Rectal smooth muscle tissue (tissue), 1 donor: ENCODE results near the gene BTBD17.

Experiments used
- H3K27ac ChIP-seq: one replicate; pipeline ENCODE4 v1.7.0; 2013; ENCODE audit warnings: low read depth, low read length, inconsistent platforms
- H3K27me3 ChIP-seq: one replicate; pipeline ENCODE4 v1.7.0; 2013; ENCODE audit warnings: low read length; ENCODE audit not compliant: control insufficient read depth, insufficient read depth
- H3K36me3 ChIP-seq: one replicate; pipeline ENCODE4 v1.7.0; 2013; ENCODE audit warnings: low read length; ENCODE audit not compliant: control insufficient read depth, insufficient read depth
- H3K4me1 ChIP-seq: one replicate; pipeline ENCODE4 v1.7.0; 2013; ENCODE audit warnings: low read length; ENCODE audit not compliant: control insufficient read depth, insufficient read depth
- H3K4me3 ChIP-seq: one replicate; pipeline ENCODE4 v1.7.0; 2013; ENCODE audit warnings: low read length
- H3K9ac ChIP-seq: one replicate; pipeline ENCODE4 v1.7.0; 2013; ENCODE audit warnings: low read length

Gene BTBD17

GRCh38 chr17:74380959-74381808 lies 19.5 kb upstream of the BTBD17 start:
- no peak overlapping the region for H3K4me3 ChIP-seq
- no peaks in the 10 kb centered on the region for H3K36me3 ChIP-seq
- no peak overlapping the region for H3K27ac ChIP-seq
- H3K27me3 ChIP-seq: no peaks in the 10 kb centered on the region
- peaks cover 7% of the 10 kb centered on the region for H3K4me1 ChIP-seq
- H3K9ac ChIP-seq: no peak overlapping the region

- Histone ChIP-seq H3K4me3 (peak overlapping the region; percentile 46), H3K27ac (peak overlapping the region; percentile 40)
Observed at GRCh38 chr17:74380086-74380958, 18.7 kb upstream of the BTBD17 start.

GRCh38 chr17:74379495-74380085 lies 17.9 kb upstream of the BTBD17 start:
- Histone ChIP-seq H3K4me3 (peak overlapping the region; percentile 46), H3K9ac (no peak overlapping the region), H3K27ac (no peak overlapping the region), H3K36me3 (no peaks in the 10 kb centered on the region), H3K4me1 (peaks cover 7% of the 10 kb centered on the region), H3K27me3 (no peaks in the 10 kb centered on the region)

More at GRCh38 chr17:74380086-74380958, 18.7 kb upstream of the BTBD17 start:
- Histone ChIP-seq H3K27me3 (no peaks in the 10 kb centered on the region), H3K4me1 (peaks cover 7% of the 10 kb centered on the region), H3K9ac (no peak overlapping the region), H3K36me3 (no peaks in the 10 kb centered on the region)

GRCh38 chr17:74374858-74375257 lies 13.2 kb upstream of the BTBD17 start:
- Histone ChIP-seq H3K4me1 (peaks cover 3% of the 10 kb centered on the region), H3K27me3 (no peaks in the 10 kb centered on the region), H3K9ac (no peak overlapping the region), H3K4me3 (no peak overlapping the region), H3K27ac (no peak overlapping the region), H3K36me3 (no peaks in the 10 kb centered on the region)

GRCh38 chr17:74373838-74374606 lies 12.4 kb upstream of the BTBD17 start:
- Histone ChIP-seq H3K4me1 (no peaks in the 10 kb centered on the region), H3K4me3 (no peak overlapping the region), H3K9ac (no peak overlapping the region), H3K27me3 (peaks cover 2% of the 10 kb centered on the region), H3K27ac (no peak overlapping the region), H3K36me3 (no peaks in the 10 kb centered on the region)

- Histone ChIP-seq H3K27me3 (peaks cover 5% of the 10 kb centered on the region), H3K4me3 (no peak overlapping the region), H3K9ac (no peak overlapping the region), H3K36me3 (no peaks in the 10 kb centered on the region), H3K4me1 (no peaks in the 10 kb centered on the region), H3K27ac (no peak overlapping the region)
Observed at GRCh38 chr17:74372426-74372825, 10.8 kb upstream of the BTBD17 start.

GRCh38 chr17:74371653-74372147 lies 10.0 kb upstream of the BTBD17 start:
- no peaks in the 10 kb centered on the region for H3K4me1 ChIP-seq
- H3K9ac ChIP-seq: no peak overlapping the region
- H3K4me3 ChIP-seq: no peak overlapping the region
- H3K27me3 ChIP-seq: peaks cover 5% of the 10 kb centered on the region
- H3K27ac ChIP-seq: no peak overlapping the region
- no peaks in the 10 kb centered on the region for H3K36me3 ChIP-seq

GRCh38 chr17:74369665-74370490 lies 8.2 kb upstream of the BTBD17 start:
- H3K4me1 ChIP-seq: no peaks in the 10 kb centered on the region
- H3K36me3 ChIP-seq: no peaks in the 10 kb centered on the region
- H3K27ac ChIP-seq: no peak overlapping the region
- H3K9ac ChIP-seq: no peak overlapping the region
- H3K4me3 ChIP-seq: no peak overlapping the region
- peaks cover 5% of the 10 kb centered on the region for H3K27me3 ChIP-seq

GRCh38 chr17:74369221-74369620 lies 7.6 kb upstream of the BTBD17 start:
- Histone ChIP-seq H3K27ac (no peak overlapping the region), H3K9ac (no peak overlapping the region), H3K27me3 (peaks cover 5% of the 10 kb centered on the region), H3K4me1 (no peaks in the 10 kb centered on the region), H3K36me3 (no peaks in the 10 kb centered on the region), H3K4me3 (no peak overlapping the region)

GRCh38 chr17:74368341-74369081 lies 6.8 kb upstream of the BTBD17 start:
- Histone ChIP-seq H3K27me3 (peaks cover 5% of the 10 kb centered on the region), H3K4me3 (no peak overlapping the region), H3K4me1 (no peaks in the 10 kb centered on the region), H3K36me3 (no peaks in the 10 kb centered on the region), H3K9ac (no peak overlapping the region), H3K27ac (no peak overlapping the region)

- no peak within 1 kb of the TSS for H3K4me3 ChIP-seq
- no peaks in the 10 kb centered on the region for H3K36me3 ChIP-seq
- H3K9ac ChIP-seq: no peak within 1 kb of the TSS
- H3K27ac ChIP-seq: no peak within 1 kb of the TSS
- H3K4me1 ChIP-seq: no peaks in the 10 kb centered on the region
- H3K27me3 ChIP-seq: peaks cover 8% of the 10 kb centered on the region
Observed at GRCh38 chr17:74367206-74367605, 5.5 kb upstream of the BTBD17 start, which contains the start of gene GPR142. Gene GPR142, plus strand, starts transcription at chr17:74367506. Its CDS starts 2,035 bp downstream, at chr17:74369541.
